Measurements from ENCODE around the gene BPIFB3.

BPIFB3 gene

DNA sequence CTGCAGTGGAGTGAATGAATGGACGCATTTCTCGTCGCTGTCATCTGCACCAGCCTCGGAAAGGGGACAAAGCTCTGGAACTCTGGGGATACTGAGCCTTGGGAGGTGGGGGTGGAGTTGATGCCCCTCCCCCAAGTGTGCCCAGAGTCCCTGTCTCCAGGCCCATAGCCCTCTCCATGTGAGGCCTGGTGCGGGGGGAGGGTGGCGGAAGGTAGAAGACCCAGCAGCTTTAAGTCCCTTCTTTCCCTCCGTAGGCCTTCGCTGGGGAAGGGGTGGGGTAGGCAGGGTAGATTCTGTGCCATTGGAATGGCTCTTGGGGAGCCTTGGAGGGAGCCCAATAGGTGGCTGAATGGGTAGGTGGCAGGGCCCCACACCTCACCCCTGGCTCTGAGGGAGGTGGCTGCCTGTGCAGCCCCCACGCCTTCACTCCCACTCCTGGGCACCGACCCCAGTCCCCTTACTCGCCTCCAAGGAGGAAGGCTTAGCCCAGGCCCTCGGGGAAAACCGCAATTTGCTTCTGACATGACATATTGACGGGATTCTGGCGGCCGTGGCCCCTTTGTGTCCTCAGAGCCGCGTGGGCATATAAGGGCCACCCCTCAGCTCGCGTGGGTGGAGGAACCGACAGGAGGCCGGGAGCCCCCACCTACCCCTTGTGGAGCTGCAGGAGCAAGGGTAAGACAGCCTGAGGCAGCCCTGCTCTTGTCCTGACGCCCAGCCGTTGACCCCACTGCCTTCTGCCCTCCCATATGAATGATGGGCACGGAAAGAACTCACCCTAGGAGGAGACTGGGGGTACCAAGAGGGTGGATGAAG is at the start of gene BPIFB3:
BPIFB3 (plus strand) TSS at position 613 of the 816 bp plus-strand sequence. CDS start 1,533 bp downstream, outside the sequence.
- DNase-seq: no peak

DNA sequence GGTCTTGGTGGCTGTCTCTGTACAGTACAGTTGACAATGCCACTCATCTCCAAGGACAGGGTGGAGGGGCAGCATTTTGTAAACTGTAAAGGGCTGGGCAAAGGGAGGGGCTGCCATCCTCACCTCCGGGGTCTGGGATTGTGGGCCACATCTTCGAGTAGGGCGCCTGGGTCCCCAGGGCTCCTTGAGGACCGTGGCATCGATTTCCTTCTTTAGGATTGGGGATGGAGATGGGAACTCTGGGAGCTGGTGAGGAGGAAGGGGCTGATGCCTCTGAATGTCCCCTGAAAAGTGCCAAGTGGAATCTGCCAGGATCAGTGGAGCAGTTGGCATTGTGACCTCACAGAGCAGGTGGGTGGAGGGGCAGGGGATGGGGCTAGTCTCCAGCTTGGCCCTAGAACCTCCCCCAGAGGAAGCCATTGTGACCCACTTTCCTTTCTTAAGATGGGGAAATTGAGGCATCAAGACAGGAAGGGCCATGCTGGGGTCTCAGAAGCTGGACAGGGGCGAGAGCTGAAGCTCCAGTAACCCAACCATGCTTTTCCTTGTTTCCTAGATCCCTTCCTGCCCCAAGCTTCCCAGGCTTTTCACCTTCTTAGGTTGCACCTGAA is 49.5 kb upstream of the BPIFB3 start, which contains the start of gene SUN5:
SUN5 (minus strand) TSS at position 293 of the 611 bp plus-strand sequence; CDS start at position 200, 93 bp downstream.
- no peak for DNase-seq

- DNase-seq: no peak
Observed at GRCh38 chr20:33005132-33005566, 48.6 kb upstream of the BPIFB3 start.

DNA sequence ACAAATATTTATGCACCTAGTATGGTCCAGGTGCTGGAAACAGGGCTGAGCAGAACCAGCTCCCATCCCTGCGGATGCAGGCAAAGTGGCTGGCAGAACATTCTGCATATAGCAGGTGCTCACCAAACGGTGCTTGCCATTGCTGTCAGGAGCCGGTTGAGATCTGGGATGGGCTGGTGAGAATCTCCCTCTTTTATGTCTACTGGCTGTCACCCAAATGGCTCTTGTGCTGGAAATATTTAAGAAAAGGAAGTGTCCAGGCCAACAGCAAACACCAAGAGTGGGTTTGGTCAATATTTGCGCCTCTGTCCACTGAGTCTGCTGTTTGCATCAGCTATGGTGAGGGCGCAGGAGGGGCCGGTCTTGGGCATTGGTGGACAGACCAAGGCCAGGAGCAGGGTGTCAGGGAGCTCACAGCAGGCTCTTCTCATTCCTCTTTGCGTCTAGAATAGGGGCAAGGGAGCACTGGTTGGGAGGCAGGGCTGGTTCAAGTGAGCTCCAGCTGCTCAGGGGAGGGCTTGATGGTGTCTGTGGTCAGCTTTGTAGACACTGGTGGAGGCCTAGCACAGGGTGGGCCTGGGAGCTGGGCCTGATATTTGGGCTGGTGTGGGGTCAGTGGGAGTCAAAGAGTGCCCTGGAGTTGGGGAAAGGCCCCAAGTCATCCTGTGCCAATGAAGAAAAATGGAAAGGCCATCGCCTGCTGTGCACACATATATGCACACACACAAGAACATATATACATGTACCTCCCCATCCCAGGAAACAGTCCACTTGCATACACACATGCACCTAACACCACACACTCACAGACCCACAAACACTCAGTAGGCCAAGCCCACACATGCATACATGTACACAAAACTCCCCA is 47.6 kb upstream of the BPIFB3 start:
- DNase-seq: no peak

- no peak for DNase-seq
Observed at GRCh38 chr20:33006776-33007375, 46.8 kb upstream of the BPIFB3 start.

- no peak for DNase-seq
Observed at GRCh38 chr20:33007376-33008335, 46.0 kb upstream of the BPIFB3 start, which contains the start of gene BPIFB2. Gene BPIFB2, plus strand, starts transcription at chr20:33007704. Its CDS starts 871 bp downstream, at chr20:33008575.

- no peak for DNase-seq
Observed at GRCh38 chr20:33008336-33009213, 45.1 kb upstream of the BPIFB3 start.

DNA sequence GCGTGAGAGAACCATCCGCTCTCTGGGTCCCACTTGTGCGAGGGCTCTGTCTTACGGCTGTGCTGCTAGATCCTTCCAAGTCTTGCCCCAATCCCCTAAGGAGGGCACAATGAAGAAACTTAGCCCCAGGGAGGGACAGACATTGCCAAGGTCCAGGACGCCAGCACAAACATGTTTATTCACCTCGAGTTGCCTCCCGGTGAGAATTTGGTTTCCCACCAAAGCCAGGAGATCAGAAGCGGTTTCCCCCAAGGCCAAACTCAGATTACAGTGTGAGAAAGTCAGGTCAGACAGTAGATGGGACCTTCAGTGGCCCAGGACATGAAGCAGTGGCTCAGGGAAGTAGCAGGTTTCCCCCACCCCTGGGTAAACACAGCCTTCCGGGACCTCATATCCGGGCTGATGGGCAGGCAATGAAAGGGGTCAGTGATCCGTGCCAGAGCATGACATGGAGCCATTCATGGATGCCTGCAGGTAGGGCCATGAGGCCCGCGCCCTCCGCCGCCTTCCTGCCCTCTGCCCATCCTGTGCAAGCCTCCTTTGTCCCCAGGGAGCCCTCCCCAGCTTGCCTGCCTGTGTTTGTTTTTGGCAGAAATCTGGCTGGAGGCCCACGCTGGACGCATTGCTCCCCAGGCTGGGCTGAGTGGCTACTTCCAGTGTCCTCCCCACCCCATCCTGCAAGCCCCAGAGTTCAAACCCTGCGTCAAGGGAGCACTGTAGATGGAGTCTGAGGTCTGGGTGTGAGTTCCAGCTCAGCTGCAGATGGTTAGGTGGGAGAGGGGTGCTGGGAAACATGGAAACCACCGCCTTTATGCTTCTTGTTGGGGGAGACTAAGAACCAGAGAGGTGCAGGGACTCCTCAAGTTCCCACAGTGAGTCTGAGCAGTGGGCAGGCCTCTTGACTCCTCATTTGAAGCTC is 44.2 kb upstream of the BPIFB3 start:
- no peak for DNase-seq

DNA sequence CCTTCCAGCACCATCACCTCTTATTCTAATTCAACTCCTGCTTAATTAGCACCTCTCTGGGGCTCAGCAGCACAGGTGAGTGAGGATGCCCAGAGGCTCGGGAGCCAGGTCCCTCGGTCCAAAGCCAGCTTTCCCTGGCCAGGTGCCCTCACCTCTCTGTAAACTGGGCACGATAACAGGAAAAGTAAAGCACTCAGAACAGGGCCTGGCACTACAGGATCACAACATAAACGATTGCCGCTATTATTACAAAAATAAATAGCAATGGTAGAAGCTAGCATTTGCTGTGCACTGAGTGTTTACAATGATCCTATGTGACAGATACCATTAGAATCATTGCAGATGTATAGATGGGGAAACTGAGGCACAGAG is 43.6 kb upstream of the BPIFB3 start:
- no peak for DNase-seq

DNA sequence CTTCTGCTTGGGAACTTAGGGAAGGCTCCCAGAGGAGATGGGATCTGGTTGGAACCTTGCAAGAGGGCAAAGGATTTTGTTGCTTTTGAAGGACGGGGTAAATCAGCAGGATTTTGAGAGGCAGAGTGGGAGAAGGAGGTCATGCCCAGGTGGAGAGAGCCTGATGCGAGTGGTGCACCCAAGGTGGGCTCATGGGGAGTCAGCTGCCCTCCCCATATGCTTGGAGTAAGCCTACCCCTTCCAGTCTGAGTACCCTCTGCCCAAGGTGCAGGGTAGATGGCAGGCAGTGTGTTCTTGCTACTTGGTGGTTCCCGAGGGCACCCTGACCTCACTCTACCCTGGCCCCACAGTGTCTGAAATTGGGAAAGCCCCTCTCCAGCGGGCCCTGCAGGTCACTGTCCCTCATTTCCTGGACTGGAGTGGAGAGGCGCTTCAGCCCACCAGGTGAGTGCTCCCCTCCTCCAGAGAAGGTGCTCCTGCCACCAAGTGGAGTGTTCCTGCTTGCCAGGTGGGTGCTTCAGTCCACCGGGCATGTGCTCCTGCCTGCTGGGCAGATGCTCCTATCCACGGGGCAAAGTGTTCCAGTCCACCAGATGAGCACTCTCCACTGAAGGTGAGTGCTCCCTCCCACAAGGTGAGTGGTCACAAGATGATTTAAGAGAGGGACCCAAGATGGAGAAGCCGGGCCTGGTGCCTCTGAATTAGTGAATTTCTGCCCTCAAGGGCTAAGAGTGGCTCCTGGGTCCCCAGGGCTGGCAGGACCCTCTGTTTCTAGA is 42.8 kb upstream of the BPIFB3 start:
- no peak for DNase-seq

- DNase-seq: no peak
Observed at GRCh38 chr20:33012327-33013189, 41.1 kb upstream of the BPIFB3 start.

GRCh38 chr20:33013701-33014326 is 39.9 kb upstream of the BPIFB3 start:
- no peak for DNase-seq

- no peak for DNase-seq
Observed at GRCh38 chr20:33014336-33015113, 39.2 kb upstream of the BPIFB3 start.

GRCh38 chr20:33015114-33015484 is 38.6 kb upstream of the BPIFB3 start:
- no peak for DNase-seq

GRCh38 chr20:33015700-33016580 is 37.8 kb upstream of the BPIFB3 start:
- DNase-seq: no peak
